ENCODE data around the gene CFAP92.

The CFAP92 gene

DNA sequence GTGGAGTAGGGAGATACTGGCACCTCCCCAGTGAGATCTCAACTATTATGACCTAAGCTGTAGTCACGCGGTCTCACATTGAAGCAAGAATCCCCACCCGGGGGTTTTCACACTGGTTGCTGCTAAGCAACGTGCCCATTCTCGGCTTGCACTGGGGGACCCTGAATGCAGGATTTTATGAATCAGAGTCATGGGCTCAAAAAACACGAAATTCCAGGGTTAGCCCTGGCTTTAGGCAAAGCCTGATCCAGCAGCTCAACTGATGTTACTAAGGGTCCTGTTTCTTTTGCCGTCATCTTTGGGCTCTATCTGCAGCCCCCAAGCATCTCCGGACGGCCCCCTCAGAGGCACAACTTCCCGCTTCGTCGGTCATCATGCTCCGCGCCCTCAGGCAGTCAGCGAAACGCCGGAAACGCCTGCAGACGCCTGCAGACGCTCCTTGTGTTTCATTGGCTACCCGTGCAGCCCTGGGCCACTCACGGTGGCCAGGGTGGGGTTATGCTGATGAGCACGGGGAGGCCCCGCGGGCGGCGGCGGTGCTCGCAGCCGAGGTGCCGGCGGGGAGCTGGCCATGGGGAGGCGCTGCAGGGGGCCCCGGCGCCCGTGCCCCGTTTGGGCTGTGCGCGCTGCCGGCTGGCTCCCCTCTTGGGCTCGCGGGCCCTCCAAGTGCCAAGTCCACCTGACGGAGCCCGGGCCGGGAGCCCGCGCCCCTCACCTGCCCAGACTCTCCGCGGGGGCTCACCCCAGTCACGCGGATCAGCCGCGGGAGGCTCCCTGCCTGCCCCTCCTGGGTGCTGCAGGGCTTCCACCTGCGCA, 33.1 kb upstream of the CFAP92 start:
- peak; percentile 88 for DNase-seq (ENCODE audit: low read depth)

DNA sequence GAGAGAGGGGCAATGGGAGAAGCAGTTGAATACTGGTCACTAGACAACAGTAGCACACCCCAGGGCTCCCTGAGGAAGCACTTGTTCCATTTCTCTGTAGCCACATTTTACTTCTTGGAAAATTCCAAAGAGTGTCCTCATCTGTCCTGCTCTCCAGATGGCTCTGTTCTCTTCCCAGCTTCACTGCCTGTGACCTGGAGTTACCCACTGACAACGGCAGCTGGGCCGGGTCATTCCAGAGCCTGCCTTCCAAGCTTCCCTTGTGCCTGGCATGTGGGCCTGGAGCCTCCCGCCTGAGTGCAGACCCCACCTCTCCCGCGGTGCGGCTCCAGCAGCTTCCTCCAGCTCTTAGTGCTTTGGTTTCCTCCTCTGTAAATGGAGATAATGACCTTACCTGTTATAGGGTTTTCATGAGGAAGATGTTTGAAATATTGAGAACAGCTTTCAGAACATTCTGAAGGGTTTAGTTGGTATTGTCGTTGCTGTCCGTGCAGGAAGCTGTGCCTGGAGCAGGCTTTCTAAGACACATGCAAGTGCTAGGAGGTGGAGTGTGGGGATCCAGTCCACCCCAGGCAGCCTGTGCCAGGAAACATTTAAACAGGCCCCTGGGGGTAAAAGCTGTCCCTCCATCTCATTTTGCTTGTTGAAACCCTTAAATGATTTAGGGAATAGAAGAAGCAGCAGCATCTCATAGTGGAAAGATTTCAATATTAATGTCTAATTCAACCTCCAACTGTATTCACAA, 32.0 kb upstream of the CFAP92 start:
- DNase-seq (ENCODE audit: low read depth): peak; percentile 38

DNA sequence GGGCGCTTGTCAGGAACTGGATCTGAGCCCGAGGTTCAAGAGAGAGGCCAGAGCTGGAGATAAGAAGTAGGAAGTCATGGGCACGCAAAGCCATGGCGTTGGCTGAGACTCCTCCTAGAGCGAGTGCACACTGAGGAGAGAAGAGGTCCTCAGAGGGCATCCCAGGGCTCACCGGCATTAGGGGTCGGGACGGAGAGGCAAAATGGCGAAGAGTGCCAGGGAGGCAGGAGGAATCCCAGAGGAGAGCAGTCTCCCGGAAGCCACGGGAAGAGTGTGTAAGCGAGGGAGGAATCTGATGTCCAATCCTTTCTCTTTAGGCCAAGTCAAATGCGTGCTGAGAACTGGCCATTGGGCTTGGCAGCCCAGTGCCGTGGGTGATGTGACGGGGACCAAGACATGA, 31.2 kb upstream of the CFAP92 start:
- no peak for DNase-seq (ENCODE audit: low read depth)

DNA sequence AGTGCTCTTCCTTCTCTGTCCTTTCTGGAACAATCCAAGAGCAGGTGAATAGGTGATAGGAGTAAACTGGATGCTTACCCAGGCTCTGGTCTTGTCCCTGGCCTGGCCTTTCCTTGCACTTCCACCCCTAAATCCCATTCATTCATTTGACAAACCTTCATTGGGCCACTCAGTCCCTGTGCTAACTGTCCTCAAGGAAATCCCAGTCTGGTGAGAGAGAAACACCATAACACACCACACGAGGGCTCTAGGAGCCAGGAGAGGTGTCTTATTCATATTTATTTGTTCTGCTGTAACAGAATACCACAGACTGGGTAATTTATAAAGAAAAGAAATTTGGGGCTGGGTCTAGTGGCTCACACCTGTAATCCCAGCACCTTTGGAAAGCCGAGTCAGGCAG, 30.0 kb upstream of the CFAP92 start:
- peak; percentile 22 for DNase-seq (ENCODE audit: low read depth)

DNA sequence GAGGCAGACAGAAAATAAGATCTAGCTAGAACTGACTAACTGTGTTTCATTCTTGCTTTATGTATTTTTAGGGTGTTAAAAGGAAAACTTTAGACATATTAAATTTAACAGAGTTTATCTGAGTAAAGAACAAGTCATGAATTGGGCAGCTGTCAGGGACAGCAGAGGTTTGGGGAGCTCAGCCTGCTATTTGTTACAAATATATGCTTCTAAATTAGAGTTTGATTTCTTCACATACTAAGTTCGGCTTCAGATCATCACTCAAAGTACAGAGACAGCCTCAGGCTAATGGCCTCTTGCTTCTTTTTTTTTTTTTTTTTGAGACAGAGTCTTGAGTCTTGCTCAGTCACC, 29.1 kb upstream of the CFAP92 start:
- DNase-seq (ENCODE audit: low read depth): no peak

DNA sequence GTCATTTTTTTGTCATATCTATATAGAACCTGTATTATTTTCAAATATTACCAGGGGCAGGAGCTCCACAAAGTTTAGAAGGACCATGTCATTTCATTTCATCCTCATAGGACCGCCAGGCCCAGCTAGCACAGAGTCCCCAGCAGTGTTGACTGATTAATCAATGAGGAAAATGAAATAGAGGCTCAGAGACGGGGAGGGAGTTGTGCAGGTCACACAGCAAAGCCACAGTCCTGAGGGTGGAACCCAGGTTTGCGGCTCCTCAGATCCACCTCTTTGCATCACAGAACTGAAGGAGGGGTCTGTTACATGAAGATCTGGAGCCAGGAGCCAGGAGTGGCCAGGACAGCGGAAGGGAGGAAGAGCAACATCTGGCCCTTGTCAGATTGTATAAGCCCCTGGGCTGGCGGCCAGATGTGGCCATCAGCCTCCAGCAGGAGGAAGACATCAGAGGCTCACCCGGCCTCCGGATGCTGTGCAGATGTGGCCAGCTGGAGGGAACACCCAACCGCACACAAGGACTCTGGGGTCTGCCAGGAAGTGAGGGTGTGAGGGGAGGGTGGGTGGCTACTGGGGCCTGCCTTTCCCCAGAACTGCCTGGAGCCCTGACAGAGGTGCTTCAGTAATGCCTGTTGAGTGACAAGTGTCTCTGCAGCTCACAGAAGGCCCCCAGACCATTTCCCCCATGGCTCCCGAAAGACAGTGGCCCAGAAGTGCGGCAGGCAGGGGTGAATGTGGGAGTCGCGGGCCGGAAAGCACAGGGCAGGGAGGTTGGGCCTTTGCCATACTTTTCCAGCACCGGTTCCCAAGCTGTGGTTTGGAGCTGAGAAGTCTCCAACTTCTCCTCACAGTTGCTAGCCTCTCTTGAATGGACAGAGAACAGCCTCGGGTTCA, 28.5 kb upstream of the CFAP92 start:
- no peak for DNase-seq (ENCODE audit: low read depth)

DNA sequence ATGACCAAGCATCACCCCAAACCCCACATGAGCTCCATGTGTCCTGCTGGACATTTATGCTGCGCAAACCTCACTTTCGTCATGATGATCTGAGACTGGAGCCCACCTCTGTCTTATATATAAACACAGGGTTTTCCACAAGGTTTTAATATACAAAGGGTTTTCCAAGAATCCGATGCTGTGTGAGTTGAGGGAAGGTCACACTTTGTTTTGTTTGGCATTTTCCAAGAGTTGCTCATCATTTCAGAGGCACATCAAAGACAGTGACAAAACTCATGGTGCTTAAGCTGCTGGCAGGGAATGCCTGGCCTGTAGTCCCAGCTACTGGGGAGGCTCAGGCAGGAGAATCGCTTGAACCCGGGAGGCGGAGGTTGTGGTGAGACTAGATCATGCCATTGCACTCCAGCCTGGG, 27.3 kb upstream of the CFAP92 start:
- peak; percentile 65 for DNase-seq (ENCODE audit: low read depth)

DNA sequence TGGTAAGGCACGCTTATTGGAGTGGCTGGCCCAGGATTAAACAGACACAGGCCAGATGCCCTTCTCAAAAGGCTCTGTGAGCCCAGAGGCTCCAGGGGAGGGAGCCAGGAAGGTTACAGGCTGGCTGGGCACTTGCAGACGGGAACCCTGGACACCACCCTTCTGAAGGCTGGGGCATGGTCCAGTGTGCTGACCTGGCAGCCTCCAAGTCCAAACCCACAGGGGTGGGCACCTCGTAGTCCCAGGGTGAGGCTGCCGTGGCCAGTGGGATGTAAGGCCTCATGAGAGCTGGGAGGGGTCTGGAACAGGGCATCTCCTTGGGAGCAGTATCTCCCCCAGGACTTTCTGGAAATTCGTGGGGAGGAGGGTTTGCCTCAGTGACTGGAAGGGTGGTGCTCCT, 26.8 kb upstream of the CFAP92 start:
- DNase-seq (ENCODE audit: low read depth): no peak

DNA sequence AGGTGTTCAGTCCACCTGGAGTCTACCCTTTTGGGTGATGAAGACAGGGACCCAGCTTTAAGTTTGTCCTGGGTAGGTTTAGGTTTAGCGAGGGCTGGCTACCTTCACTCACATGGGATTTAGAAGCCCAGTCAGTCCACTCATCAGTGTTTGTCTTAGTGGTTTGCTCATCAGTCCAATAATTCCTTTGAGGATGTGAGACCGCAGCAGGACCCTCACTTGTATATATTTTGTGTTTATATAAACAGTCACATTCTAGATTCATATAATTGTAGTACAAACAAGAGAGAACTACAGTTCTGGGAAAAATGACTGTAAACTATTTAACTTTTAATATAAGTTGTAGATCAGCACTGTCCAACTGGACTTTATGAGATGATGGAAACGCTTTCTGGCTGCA, 25.4 kb upstream of the CFAP92 start:
- no peak for DNase-seq (ENCODE audit: low read depth)

DNA sequence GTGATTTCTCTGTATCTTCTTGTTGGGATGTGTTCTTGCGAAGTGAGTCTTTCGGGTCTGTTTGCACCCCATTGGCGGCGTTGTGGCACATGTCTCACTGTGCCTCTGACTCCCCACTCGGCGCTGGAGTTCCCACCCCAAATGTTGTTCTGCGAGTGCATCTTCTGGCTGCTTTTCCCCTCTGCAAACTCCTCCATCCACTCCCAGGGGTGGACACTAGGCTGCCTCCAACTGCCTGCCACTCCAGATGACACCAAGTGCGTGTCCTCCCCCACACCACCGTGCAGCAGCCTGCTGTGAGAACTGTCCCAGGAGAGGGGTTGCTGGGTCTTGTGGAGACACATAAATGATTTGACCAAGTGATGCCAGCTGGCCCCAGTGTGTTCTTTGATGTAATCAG, 24.9 kb upstream of the CFAP92 start:
- no peak for DNase-seq (ENCODE audit: low read depth)

DNA sequence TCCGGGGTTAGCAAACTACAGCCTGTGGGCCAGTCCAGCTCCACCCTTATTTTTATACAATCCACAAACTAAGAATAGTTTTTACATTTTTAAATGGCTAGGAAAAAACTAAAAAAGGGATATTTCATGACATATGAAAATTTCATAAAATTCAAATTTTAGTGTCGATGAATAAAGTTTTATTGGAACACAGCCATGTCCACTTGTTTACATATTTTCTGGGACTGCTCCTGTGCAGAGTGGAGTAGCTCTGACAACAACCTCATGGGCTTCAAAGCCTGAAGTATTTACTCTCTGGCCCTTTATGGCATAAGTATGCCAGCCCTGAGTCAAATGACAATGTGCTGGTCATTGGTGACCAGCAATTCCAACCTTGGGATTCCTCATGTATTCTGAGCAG, 24.4 kb upstream of the CFAP92 start:
- no peak for DNase-seq (ENCODE audit: low read depth)

DNA sequence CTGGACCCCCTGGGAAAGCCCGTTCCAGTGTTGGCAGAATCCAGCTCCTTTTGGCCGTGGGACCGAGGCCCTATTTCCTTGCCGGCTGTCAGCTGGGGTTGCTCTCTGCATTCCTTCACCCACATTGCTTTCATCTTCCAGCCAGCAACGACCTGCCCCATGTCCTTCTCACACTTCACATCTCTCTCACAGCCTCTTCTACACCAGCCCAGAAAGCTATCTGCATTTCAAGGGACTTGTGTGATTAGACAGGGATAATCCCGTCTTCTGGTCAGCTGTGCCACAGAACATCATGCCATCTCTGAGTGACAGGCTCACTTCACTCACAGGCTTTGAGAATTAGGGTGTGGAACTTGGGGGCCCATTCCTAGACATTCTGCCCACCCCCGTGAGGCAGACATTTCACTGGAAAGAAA, 23.6 kb upstream of the CFAP92 start:
- DNase-seq (ENCODE audit: low read depth): no peak

DNA sequence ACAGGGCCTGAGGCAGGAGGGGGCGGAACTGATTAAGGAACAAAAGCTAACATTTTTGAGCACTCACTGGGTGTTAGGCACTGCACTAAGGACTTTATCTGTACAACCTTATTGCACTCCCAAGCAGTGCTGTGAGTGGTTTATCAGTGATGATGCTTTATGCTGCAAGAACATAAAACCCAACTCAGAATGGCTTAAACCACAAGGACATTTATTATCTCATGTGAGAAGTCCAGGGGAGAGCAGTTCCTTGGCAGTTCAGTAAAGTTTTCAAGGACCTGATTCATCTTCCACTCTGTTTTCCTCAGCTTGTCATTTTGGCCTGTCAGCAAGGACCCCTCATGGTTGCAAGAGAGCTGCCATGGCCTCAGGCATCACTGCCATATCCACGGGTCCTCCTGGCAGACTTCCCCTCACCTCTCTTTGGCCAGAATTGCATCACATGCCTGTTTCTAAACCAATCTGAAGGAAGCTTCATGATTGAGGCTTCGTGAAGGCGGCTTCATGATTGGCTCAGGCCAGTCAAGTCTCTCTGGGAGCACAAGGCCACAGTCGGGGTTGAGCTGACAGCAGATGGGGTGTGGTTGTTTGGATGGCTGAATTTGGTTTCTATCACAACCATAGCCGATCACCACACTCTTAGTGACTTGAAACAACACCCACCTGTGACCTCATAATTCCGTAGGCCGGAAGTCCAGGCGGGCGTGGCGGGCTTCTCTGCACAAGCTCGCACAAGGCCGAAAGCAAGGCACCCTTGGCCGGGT, 23.0 kb upstream of the CFAP92 start:
- DNase-seq (ENCODE audit: low read depth): no peak

DNA sequence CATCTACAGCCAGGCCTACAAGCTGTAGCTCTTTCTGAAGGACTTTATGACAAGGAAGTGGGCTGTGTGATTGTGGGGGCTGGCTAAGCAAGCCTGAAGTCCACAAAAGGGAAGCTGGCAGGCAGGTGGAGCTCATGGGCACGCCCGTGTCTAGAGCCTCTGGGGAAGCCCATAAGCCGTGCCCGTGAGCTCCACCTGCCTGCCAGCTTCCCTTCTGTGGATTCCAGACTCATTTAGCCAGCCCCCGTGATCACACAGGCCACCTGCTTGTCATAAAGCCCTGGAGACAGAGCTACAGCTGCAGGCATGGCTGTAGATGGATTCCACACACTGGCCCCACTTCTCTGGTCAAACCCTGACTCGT, 22.5 kb upstream of the CFAP92 start:
- no peak for DNase-seq (ENCODE audit: low read depth)

DNA sequence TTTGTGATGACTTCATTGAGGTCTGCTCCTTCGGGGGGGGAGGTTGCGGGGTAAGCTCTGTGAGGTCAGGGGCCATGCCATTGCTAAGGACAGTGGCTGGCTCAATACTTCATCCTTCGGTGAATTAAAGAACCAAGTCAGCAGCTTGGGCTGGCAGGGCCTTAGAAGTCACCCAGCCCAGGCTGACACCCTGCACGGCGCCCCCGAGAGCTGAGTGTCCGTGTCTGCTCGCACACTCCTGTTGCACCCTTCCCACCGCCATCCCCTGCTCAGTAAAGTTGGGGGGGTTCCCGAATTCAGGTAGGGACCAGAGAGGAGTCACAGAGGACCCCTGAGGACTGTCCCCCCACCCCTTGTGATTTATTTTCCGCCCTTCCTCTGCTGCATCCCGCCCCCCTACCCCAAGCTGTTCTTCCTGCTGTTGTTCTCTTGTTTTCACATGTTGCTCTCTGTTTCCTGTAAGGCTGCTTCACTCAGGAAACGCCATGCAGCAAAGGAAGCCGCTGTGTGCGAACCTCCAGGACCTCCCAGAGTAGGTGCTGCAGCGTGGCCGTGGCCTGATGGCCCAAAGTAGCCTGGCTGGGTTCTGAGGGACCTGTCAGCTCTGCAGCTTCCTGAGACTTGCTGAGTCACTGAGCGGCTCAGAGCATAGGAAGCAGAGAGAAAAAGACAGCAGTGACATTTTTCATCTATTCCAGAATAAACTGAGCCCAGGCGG, 21.7 kb upstream of the CFAP92 start:
- peak; percentile 13 for DNase-seq (ENCODE audit: low read depth)

DNA sequence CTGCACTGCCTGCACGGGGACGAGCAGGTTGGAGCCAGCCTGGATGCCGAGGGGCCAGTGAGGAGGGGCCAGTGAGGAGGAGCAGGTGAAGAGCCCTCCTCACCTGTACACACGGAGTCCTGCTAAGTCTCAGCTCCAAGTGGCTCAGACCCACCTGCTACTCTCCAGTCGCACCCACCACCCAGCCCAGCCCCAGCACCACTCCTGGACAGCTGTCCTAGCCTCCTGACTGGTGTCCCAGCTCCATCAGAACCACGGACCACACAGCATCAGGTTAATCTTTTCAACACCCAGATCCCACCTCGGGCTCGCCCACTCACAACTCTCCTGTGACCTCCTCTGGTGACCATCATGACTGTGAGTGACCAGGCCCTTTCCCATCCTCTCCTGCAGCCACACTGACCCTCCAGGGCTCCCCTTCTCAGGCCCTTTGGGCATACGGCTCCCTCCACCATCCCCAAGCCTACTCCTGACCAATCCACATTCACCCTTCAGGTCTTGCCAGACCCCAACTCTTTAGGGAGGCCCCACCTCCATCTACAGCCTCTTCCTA, 21.0 kb upstream of the CFAP92 start:
- DNase-seq (ENCODE audit: low read depth): no peak

DNA sequence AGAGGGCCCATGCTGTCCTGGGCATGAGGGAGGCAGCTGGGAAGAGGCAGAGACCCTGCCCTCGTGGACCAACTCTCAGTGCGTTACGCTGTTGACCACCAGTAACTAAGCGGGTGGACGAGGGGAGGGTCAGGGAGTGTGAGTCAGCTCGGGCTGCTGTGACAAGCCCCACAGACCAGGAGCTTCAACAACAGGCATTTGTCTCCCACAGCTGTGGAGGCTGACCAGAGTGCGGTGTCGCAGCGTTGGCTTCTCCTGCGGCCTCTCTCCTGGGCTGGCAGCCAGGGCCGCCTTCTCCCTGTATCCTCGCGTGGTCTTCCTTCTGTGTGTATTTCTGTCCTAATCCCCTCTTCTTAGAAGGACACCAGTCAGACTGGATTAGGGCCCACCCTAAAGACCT, 20.3 kb upstream of the CFAP92 start:
- no peak for DNase-seq (ENCODE audit: low read depth)

DNA sequence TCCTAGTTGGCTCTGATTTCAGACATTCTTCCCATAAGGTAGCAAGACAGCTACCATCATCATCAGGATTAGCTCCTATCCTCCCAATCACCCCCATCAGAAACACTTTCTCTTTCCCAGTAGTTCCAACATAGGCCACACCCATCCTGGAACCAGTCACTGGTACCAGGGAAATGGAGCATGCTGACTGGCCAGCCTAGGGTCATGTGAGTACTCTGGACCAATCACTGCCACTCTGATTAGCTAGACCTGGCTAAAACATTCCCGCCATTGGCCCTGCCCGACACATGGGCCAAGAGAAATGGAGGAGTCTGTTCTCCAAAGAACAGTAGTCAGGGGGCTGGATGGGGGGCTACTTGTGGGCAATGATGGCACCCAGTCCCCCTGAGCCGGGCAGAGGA, 19.6 kb upstream of the CFAP92 start:
- DNase-seq (ENCODE audit: low read depth): peak; percentile 26

DNA sequence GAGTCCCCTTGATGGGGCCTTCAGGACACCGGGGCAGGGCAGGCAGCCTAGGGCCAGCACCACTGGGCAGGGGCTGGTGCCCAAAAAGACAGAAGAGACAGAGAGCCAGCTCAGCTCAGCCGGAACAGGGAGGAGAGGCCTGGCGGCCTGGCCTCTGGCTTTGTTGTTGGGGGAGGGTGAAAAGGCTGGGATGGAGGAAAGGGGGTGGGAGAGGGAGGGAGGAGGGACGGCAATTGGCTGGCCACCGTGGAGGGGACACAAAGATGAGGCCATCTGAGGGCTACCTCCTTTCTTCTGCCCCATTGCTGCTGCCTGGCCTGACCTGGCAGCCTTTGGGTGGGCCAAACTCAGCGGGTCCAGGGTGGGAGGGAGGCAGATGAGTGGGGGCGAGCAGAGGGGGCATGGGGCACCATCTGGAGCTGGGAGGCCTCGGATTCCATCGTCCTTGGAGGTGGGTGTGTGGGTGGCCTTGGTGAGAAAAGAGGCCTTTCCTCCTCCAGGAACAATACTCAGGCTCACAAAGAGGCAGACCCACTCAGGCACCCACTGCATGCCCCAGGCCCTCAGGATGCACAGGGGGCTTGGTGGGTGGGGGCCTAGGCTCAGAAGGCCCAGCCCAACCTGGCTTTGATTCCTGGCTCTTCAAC, 16.6 kb upstream of the CFAP92 start:
- DNase-seq (ENCODE audit: low read depth): no peak

DNA sequence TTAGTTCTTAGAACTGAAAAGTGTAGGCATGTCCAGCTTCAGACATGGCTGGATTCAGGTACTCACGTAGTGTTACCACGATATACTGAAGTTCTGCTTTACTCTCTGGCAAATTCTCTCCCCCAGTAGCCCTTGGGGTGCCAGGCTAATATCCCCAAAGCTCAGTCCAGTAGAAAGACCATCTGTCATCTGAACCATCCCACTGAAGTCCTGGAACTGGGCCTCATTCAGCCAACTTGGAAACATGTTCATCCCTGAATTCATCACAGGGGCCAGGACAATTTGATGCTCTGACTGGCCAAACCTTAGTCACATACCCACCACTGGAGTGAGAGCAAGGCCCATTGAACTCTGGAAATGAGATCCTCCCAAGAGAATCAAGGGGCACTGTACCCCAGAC, 15.4 kb upstream of the CFAP92 start:
- DNase-seq (ENCODE audit: low read depth): no peak

DNA sequence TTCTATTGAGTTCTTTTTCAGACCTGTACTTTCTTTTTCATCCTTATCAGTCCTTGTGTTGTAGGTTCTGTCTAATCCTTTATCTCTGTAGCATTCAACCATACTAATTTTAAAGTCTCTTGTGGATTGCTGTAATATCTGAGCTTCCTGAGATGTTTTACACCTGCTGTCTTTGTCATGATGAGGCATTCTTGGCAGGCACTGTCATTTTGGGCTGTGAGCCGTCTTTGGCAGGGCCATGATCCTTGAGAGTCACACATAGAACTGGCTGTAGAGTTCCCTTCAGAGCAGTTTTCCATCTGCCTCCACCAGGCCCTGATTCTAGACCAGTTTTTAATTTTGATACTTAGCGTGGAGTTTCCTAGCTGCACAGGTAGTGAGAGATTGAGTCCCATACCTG, 13.9 kb upstream of the CFAP92 start:
- DNase-seq (ENCODE audit: low read depth): no peak

All from EH (cell line).